CD4-positive, alpha-beta T cell treated with Interleukin-4 for 1 hour (primary cell): ENCODE measurements around the gene ZNRD2.

Experiments
- DNase-seq, 2 donors: peaks; one replicate each; pipeline ENCODE4 v3.0.0-alpha.2; 2020 to 2022

Gene ZNRD2

GRCh38 chr11:65590240-65590738 is 20.0 kb downstream of the ZNRD2 start:
- no peak for DNase-seq

DNA sequence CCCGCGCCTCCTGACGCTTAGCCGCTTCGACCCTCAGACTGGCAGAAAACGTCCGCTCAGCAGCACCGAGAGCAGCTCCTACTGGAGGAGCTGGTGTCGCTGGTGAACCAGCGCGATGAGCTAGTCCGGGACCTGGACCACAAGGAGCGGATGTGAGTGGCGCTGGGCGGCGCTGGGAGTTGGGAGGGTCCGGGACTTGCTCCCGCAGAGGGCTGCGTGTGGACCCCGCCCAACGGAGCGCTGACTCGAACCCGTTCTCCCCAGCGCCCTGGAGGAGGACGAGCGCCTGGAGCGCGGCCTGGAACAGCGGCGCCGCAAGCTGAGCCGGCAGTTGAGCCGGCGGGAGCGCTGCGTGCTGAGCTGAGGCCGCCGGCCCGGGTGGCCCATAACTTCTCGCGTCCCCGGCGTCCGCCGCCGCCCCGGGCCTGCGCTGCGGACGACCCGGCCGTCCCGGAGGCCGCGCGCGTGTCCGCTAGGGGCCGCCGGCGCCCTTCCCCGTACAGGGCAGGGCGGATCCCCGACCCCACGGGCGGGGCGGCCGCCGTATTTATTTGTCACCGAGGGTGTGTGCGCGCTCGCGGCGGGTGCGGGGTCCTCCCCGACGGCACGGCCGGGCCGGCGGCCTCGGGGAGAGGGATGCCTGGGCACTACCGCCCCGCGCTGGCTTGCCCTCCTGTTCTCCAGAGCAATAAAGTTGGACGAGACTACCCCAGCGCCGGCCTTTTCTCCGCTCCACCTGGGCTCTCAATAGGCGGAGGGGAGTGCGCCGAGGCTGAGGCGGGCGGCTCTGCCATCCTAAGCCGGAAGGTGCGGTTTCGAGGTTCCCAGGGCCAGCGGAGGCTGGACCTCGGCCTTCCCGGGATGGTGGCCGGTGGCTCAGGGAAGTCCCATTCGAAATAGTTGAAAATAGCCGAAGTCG is 21.9 kb downstream of the ZNRD2 start:
- no peak for DNase-seq

DNA sequence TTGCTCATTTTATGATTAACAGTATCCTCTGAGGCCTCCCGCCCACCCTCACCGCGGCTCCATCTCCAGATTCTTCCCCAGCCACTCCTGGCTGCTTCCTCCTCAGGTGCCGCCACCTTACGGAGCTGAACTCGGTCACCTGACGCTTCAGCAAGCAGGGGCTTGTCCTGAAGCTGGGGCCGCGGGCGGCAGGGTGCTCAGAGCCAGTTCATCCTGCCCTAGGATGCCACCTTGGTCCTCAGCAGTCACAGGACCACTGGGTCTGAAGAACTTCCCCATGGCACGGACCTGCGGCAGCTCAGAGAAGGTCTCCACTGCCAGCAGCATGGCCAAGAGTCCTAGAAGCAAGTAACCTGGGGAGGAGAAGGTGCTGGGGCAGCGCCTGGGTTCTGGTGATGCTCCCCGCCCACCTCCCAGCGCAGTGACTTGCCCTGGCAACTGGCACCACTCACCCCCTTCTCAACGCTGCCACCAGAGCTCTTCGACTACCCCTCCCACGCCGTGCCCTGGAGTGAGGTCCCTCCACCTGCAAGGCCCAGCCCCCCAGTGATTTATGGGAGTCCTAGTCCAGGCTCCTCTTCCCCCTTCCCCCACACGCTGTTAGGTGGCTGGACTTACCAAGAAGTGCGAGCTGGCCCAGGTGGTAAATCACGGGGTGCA is 22.7 kb downstream of the ZNRD2 start:
- DNase-seq: no peak

DNA sequence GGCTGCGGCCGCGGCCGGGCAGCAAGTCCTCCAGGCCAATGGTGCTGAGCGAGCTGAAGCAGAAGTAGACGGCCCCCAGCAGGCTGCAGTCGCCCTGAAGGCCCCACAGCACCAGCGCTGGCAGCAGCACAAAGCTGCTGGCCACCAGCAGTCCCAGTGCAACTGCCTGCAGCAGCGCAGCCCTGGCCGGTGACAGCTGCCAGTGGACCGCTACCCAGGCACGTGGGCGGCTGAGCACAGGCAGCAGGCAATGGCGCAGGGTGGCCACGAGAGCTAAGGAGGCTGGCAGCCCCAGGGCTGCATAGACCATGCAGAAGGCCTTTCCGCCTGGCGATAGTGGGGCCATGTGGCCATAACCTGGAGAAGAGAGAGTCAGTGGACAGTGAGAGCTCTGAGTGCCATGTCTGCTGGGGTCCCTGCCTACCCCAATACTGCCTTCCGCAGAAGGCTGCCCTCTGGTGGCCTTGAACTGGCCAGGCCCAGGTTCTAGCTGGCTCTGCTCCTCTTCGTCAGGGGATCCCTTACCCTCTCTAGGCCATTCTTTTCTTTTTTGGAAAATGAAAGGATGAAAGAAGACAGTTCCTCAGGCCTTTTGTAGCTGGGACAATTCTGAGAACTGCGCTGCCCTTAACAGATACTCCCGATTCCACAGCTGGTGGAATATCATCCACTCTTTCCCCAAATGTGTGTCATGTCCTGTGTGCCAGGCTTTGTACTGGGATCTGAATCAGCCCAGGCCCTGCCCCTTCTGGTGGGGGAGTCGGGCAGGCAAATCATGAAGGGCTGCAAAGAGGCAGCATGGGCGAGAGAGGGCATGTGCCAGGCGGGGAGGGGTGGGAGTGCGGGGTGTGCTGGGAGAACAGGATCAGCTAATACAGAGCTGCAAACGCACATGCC is 23.5 kb downstream of the ZNRD2 start:
- DNase-seq: peak; percentile 48 to 54

DNA sequence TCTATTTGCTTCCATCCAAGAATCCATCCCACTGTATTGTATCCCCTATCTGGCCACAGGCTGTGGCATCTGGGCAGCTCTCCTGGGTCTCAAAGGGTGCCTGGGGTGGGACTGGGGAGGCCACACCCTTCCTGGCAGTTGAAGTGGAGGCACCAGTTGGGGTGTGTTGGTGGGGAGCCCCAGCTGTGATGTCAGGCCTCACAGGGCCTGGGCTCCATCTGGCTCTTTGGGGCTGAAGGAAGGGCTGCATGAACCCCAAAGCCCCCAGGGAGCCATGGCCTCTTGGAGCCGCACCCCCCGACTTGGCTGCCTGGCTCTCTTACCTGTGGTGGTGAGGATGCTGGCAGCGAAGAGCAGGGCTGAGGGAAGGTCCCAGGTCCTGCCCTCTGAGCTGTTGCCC is 24.9 kb downstream of the ZNRD2 start:
- DNase-seq: no peak

DNA sequence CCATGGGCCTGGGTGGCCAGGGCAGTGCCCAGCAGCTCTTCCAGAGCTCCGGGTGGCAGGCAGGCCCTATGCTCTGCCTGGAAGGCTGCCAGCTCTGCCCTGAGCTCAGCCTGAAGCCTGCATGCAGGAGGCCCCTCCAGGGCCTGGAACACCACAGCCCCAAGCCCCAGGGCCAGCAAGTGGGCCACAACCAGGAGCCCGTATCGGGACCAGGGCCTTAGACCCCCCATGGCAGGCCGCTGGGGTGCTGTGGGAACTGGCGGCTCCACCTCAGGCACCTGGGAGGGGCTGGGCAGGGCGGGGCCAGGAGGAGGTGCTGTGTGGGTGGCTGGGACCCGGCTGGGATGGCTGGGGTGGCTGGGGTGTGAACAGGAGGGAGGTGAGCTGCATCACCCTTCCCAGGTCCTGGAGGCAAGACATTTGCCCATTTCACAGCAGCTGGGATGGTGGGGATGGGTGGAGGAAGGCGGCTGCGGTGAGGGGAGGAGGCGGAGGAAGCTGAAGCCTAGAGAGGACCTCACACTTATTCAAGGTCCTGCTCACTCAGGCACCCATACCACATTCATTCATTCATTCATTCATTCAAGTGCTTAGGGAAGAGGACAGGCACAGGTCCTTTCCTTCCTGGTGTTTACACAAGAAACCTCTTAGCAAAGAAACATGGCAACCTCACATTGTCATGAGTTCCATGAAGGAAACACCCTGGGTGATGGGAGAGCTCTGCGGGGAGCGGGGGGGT is 25.4 kb downstream of the ZNRD2 start, which contains the start of gene KCNK7:
Gene KCNK7, minus strand, starts transcription at position 258 of the 739 bp plus-strand sequence. Its CDS starts 28 bp downstream, at position 230.
- no peak for DNase-seq

- no peak for DNase-seq
Observed at GRCh38 chr11:65596520-65596919, 26.2 kb downstream of the ZNRD2 start.

- no peak for DNase-seq
Observed at GRCh38 chr11:65598258-65598699, 28.0 kb downstream of the ZNRD2 start.

GRCh38 chr11:65599216-65599954 is 29.1 kb downstream of the ZNRD2 start:
- DNase-seq: no peak

DNA sequence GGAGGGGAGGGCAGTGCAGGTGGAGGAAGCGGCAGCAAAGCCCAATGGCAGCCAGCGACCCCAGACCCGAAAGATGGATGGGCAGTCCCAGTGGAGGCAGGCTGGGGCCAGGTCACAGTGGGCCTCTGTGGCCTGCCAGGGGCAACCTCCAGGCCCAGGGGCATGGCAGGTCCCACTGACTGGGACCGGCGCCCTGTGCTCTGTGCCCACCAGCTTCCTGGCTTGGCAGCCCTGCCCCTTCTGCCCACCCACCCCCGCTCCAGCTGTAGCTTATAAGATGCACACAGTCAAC is 29.6 kb downstream of the ZNRD2 start:
- no peak for DNase-seq

- DNase-seq: no peak
Observed at GRCh38 chr11:65604258-65604657, 34.0 kb downstream of the ZNRD2 start.

GRCh38 chr11:65606876-65607613 is 36.8 kb downstream of the ZNRD2 start:
- peak in 1 of 2 donors; percentile 24 for DNase-seq

GRCh38 chr11:65607614-65608426 is 37.5 kb downstream of the ZNRD2 start:
- DNase-seq: no peak

DNA sequence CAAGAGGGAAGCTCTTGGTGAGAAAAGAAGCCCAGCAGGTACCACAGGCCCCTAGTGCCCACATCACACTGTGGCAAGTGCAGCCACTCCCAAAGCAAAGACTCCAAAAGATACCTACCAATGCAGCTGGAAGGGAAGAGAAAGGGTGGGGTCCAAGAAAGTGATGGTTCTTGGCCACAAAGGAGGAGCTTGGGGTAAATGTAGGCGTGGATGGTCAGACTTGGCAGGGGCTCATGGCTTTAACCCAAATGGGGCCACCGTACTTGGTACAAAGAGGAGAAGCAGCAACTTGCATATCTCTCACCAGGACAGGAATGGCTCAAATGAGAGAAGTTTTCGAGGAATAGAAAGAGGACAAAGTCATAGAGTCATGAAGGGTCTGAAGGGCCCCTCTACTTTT is 39.0 kb downstream of the ZNRD2 start:
- DNase-seq: no peak

DNA sequence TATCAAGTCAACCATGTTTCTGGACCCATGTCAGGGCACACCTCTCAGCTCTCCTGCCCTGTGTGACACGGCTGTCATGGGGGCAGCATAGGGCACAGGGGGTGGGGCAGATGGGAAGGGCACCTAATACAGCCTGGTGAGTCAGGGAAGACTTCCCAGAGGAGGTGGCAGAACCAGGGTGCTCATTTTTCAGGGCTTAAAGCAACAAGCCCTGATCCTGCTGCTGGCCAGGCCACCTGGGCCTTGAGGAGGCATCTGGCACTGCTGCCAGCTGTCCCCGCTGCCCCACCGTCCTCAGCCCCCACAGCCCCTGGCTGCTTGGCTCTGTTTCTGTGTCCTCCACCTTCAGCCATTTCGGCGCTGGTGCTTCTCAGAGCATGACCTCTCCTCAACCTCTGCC is 39.4 kb downstream of the ZNRD2 start:
- no peak for DNase-seq

DNA sequence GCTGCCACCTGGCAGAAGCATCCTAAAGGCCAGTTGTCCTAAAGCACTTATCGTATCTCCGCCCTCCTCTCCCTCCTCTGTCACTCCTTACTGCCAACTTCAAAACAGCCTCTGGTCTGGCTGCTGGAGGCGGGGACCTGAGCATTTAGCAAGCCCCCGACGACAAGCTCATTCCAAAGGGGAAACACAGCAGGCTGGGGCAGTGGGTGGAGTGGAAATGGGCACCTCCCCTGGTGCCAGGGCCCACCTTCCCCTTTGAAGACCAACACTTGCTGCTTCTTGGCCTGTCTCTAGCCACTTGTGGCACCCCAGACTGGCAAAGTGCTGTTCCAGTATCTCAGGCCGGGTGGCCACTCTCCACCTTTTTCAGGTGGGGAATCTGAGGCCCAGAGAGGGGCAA is 40.1 kb downstream of the ZNRD2 start:
- DNase-seq: no peak

DNA sequence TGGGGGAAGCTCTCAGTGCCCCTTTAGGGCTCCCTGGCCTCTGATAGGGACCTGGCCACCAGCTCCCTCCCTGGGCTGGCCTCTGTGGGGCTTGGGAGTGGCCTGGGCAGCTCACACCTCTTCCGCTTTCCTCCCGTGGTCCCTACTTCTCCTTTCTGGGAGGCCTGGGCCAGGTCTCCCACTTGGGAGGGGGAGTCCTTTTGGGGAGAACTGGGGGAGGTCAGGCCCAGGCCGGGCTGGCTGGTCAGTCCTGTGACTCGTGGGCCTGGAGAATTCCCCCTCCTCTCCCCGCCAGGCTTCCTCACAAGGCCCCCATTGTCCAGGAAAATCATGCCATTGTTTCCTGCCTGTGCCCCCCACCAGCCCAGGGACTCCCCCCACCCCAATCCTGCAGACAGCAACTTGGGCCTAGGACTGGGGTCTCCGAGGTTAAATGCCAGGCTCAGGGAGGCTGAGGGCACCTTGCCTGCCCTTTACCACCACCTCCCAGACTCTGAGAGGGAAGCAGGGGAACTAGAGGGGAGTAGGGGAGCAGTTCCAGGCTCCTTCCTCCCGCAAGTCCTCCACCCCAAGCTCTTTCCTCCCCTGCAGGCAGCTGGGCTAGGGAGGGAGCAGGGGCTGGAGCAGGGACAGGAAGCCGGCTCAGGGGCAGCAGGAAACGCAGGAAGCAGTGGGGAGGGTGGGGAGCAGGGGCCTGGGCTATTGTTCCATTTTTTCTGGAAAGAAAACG is 40.9 kb downstream of the ZNRD2 start:
- peak in 1 of 2 donors; percentile 48 for DNase-seq

GRCh38 chr11:65611758-65612603 is 41.7 kb downstream of the ZNRD2 start:
- no peak for DNase-seq
